Keratinocyte (primary cell): ENCODE results near the gene USF3. TPM values are rescaled to one million over a fixed set of nuclear protein-coding genes. Genes with fewer than 3 reads are reported as not detected.

Experiments
- DNase-seq: peaks from one replicate; pipeline ENCODE4 v3.0.0-alpha.2; 2011; ENCODE audit warnings: low read depth, missing footprints, low spot score
- FAIRE-seq: peaks from 2 replicates; lab custom pipeline; 2011; peaks lifted over from hg19 to GRCh38; lab: Jason Lieb, UNC
- H2AFZ ChIP-seq: 2 replicates; pipeline ENCODE4 v1.6.0; 2012; ENCODE audit warnings: low read length, control low read depth, inconsistent platforms; ENCODE audit not compliant: control insufficient read depth
- H3K27ac ChIP-seq: 2 replicates; pipeline ENCODE4 v1.5.1; 2011; ENCODE audit warnings: low read length; ENCODE audit not compliant: control insufficient read depth, insufficient read depth
- H3K27me3 ChIP-seq: 3 replicates; pipeline ENCODE4 v1.6.0; 2011; ENCODE audit warnings: low read length; ENCODE audit not compliant: control insufficient read depth, insufficient read depth; ENCODE audit errors: extremely low read depth
- H3K36me3 ChIP-seq, 2 experiments: 2 replicates in 1 of 2; 3 replicates in 1 of 2; pipeline ENCODE4 v1.5.1; 2011; ENCODE audit warnings: low read length in 2 of 2, mild to moderate bottlenecking in 1 of 2; ENCODE audit not compliant: control insufficient read depth in 2 of 2, insufficient read depth in 2 of 2; ENCODE audit errors: extremely low read depth in 1 of 2
- H3K4me1 ChIP-seq: 3 replicates; pipeline ENCODE4 v1.5.1; 2011; ENCODE audit warnings: low read length; ENCODE audit not compliant: control insufficient read depth, insufficient read depth; ENCODE audit errors: extremely low read depth
- H3K4me2 ChIP-seq: 3 replicates; pipeline ENCODE4 v1.6.0; 2011; ENCODE audit warnings: low read depth, low read length; ENCODE audit not compliant: control insufficient read depth, insufficient read depth; ENCODE audit errors: extremely low read depth
- H3K4me3 ChIP-seq, 3 experiments: fragments of 200-600 bp in 1 of 3; sonication (generic) in 1 of 3; 2 replicates in 2 of 3; 3 replicates in 1 of 3; pipeline ENCODE4 v1.5.1; 2011 to 2016; ENCODE audit warnings: low read length in 3 of 3, mild to moderate bottlenecking in 3 of 3, control low read depth in 2 of 3, inconsistent platforms in 1 of 3, low read depth in 1 of 3, mixed read lengths in 1 of 3, mixed run types in 1 of 3, moderate library complexity in 1 of 3; ENCODE audit not compliant: control insufficient read depth in 2 of 3, insufficient read depth in 2 of 3; ENCODE audit errors: extremely low read depth in 1 of 3
- H3K79me2 ChIP-seq: 2 replicates; pipeline ENCODE4 v1.6.0; 2012; ENCODE audit warnings: low read length; ENCODE audit not compliant: control insufficient read depth, insufficient read depth
- H3K9ac ChIP-seq: 3 replicates; pipeline ENCODE4 v1.6.0; 2011; ENCODE audit warnings: low read length; ENCODE audit not compliant: control insufficient read depth, insufficient read depth; ENCODE audit errors: extremely low read depth
- H3K9me1 ChIP-seq: 3 replicates; pipeline ENCODE4 v1.6.0; 2011; ENCODE audit warnings: low read length; ENCODE audit not compliant: control insufficient read depth, insufficient read depth; ENCODE audit errors: extremely low read depth
- H3K9me3 ChIP-seq: 2 replicates; pipeline ENCODE4 v1.5.1; 2012; ENCODE audit warnings: low read depth, low read length; ENCODE audit not compliant: control insufficient read depth
- H4K20me1 ChIP-seq: 3 replicates; pipeline ENCODE4 v1.6.0; 2011; ENCODE audit warnings: low read length; ENCODE audit not compliant: control insufficient read depth, insufficient read depth; ENCODE audit errors: extremely low read depth
- EZH2 ChIP-seq: IDR thresholded peaks from one replicate; pipeline ENCODE4 v1.6.1; 2012; ENCODE audit warnings: inconsistent platforms, mild to moderate bottlenecking, low read length, moderate library complexity
- dilution Hi-C: fragments of 300-500 bp; cut with MboI; formaldehyde crosslinking; loops from one replicate; pipeline ENCODE4 v1.7.0; 2020; ENCODE audit warnings: low sequenced_read_pairs; ENCODE audit not compliant: extremely low pct_ligation_motif_present
- polyA plus RNA-seq, 5 experiments: library from polyadenylated mRNA; depleted of rRNA in 3 of 5; stranded (reverse) in 3 of 5; stranded (forward) in 1 of 5; unstranded in 1 of 5; fragments of >200 nt; gene quantifications; 1 replicate in 1 of 5; 2 replicates in 3 of 5; 3 replicates in 1 of 5; pipeline versions ENCODE4 v1.2.1 to v1.2.3, GENCODE V29; 2011 to 2012; ENCODE audit warnings: missing spikeins in 2 of 5, low read depth in 1 of 5, low replicate concordance in 1 of 5
- TF ChIP-seq, protein P1 (sequence below), 3 experiments: IDR thresholded peaks in 1 of 3; conservative IDR thresholded peaks in 1 of 3; optimal IDR thresholded peaks in 1 of 3; 2 replicates in 2 of 3; 3 replicates in 1 of 3; pipeline versions ENCODE3 to v1.5.1; 2011; ENCODE audit warnings: low read length in 3 of 3, mild to moderate bottlenecking in 3 of 3, moderate library complexity in 2 of 3, control low read depth in 1 of 3, inconsistent platforms in 1 of 3; ENCODE audit not compliant: insufficient read depth in 2 of 3; ENCODE audit errors: extremely low read depth in 1 of 3

The USF3 gene
- polyA plus RNA-seq, 1 donor (not counting 4 experiments of a cell fraction or from before 2014, with no cell fraction given) = 8.8 TPM

DNA sequence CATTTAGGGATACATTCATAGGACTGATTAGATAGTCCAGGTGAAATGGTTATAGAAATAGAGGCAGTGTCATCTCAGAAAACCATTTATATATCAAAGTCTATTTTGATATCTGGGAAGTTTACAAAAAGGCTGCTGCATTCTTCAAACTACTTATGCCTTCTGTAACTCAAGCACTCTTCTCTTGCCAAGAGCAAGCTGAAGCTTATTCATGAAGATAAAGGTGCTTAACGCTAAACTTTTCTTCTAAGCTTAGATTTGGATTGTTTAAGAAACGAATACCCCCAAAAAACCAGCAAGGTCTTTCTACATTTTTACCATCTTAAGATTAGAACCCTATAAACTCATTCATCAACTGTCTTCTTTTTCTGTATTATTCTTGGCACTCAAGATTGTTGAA, 23.3 kb upstream of the USF3 start:
- Histone ChIP-seq H3K9ac (no peak overlapping the region), H3K4me2 (no peak overlapping the region), H3K79me2 (peaks cover 15% of the 10 kb centered on the region), H2AFZ (no peak overlapping the region), H3K27me3 (no peaks in the 10 kb centered on the region), H3K4me3 (no peak overlapping the region), H4K20me1 (peaks cover 5% of the 10 kb centered on the region), H3K9me3 (no peaks in the 10 kb centered on the region), H3K4me1 (no peaks in the 10 kb centered on the region), H3K27ac (no peak overlapping the region), H3K9me1 (no peaks in the 10 kb centered on the region), H3K36me3 (peaks cover 7 to 15% of the 10 kb centered on the region in 2 experiments)
- DNase-seq (no peak), FAIRE-seq (no peak)
- dilution Hi-C loops = no loop called here
- TF ChIP-seq EZH2 = no peak
- TF ChIP-seq, protein P1, sequence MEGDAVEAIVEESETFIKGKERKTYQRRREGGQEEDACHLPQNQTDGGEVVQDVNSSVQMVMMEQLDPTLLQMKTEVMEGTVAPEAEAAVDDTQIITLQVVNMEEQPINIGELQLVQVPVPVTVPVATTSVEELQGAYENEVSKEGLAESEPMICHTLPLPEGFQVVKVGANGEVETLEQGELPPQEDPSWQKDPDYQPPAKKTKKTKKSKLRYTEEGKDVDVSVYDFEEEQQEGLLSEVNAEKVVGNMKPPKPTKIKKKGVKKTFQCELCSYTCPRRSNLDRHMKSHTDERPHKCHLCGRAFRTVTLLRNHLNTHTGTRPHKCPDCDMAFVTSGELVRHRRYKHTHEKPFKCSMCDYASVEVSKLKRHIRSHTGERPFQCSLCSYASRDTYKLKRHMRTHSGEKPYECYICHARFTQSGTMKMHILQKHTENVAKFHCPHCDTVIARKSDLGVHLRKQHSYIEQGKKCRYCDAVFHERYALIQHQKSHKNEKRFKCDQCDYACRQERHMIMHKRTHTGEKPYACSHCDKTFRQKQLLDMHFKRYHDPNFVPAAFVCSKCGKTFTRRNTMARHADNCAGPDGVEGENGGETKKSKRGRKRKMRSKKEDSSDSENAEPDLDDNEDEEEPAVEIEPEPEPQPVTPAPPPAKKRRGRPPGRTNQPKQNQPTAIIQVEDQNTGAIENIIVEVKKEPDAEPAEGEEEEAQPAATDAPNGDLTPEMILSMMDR (optimal IDR thresholded peaks at IDR 0.05 in 1 of 3, IDR thresholded peaks at IDR 0.05 in 1 of 3, conservative IDR thresholded peaks at IDR 0.05 in 1 of 3; ENCODE audit: extremely low read depth in 1 of 3, insufficient read depth in 2 of 3, low read length in 3 of 3) = no peak

DNA sequence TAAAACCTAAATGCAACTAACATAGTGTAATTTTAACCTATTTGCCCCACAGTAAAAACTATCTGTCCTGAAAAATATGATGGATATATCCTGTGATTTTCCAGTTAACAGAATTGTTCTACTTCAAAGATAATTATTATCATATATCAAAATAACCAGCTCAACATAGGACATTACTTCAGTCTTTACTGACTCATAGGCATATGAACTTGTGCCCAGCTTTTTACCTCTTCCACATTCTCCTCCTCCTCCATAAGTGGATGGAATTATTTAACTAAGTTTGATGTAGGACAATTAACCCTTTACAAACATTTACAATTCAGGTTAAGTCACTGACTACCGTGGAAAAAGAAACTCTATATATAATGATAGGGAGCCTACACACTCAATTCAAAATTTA, 22.9 kb upstream of the USF3 start:
- no peak for FAIRE-seq
- Histone ChIP-seq H3K79me2 (peaks cover 11% of the 10 kb centered on the region), H3K9me1 (no peaks in the 10 kb centered on the region), H3K4me1 (no peaks in the 10 kb centered on the region), H3K27ac (no peak overlapping the region), H3K4me3 (no peak overlapping the region), H3K36me3 (peaks cover 7 to 15% of the 10 kb centered on the region in 2 experiments), H2AFZ (no peak overlapping the region), H3K4me2 (no peak overlapping the region), H3K27me3 (no peaks in the 10 kb centered on the region), H3K9ac (no peak overlapping the region), H4K20me1 (peaks cover 5% of the 10 kb centered on the region), H3K9me3 (no peaks in the 10 kb centered on the region)
- dilution Hi-C loops = no loop called here
- TF ChIP-seq EZH2 = no peak
- TF ChIP-seq, protein P1 (optimal IDR thresholded peaks at IDR 0.05 in 1 of 3, IDR thresholded peaks at IDR 0.05 in 1 of 3, conservative IDR thresholded peaks at IDR 0.05 in 1 of 3; ENCODE audit: extremely low read depth in 1 of 3, insufficient read depth in 2 of 3, low read length in 3 of 3) = no peak
- no peak for DNase-seq
